ENCODE results near the gene CCR6.
"Not testable (repeated sequence)": the region's sequence is repeated elsewhere in the genome, so short reads cannot be mapped to it uniquely, and the experiment has no call there.

DNA sequence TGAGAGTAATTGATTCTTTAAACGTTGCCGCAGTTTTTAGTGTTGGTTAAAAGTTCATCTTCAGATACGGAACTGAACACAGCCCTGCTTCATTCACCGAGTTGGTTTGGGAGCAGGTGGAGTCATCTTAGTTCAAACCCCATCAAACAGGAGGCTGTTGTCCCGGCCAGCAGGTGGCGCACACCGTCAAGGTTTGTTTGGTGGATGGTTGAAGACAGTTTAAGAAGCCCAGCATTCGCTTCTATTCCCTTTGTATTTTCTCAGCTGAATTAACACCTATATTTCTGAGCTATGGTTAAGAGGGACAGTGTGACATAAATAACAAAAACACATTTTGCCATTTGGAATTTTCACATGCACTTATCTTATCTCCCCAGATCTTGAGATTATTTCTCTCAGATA lies 60.0 kb downstream of the CCR6 start:
- not testable (repeated sequence) for TF ChIP-seq CHD2 (IDR thresholded peaks at IDR 0.05; ENCODE audit: low read length); EP300 (IDR thresholded peaks at IDR 0.05; ENCODE audit: borderline replicate concordance in 1 of 2, low read depth in 2 of 2, low read length in 2 of 2); POLR2AphosphoS5 (IDR thresholded peaks at IDR 0.05; ENCODE audit: low read depth, low read length); YY1 (IDR thresholded peaks at IDR 0.05; ENCODE audit: low read depth, low read length)
- TF ChIP-seq, protein P1, sequence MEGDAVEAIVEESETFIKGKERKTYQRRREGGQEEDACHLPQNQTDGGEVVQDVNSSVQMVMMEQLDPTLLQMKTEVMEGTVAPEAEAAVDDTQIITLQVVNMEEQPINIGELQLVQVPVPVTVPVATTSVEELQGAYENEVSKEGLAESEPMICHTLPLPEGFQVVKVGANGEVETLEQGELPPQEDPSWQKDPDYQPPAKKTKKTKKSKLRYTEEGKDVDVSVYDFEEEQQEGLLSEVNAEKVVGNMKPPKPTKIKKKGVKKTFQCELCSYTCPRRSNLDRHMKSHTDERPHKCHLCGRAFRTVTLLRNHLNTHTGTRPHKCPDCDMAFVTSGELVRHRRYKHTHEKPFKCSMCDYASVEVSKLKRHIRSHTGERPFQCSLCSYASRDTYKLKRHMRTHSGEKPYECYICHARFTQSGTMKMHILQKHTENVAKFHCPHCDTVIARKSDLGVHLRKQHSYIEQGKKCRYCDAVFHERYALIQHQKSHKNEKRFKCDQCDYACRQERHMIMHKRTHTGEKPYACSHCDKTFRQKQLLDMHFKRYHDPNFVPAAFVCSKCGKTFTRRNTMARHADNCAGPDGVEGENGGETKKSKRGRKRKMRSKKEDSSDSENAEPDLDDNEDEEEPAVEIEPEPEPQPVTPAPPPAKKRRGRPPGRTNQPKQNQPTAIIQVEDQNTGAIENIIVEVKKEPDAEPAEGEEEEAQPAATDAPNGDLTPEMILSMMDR (IDR thresholded peaks at IDR 0.05; ENCODE audit: control extremely low read depth in 1 of 3, insufficient read depth in 1 of 3, low read depth in 1 of 3, low read length in 3 of 3): not testable (repeated sequence)

Data from H1 (cell line).